Astrocyte (in vitro differentiated cells and primary cell): Measurements from ENCODE around the gene YPEL1. TPM values are rescaled to one million over a fixed set of nuclear protein-coding genes. Genes with fewer than 3 reads are reported as not detected.

Experiments
- DNase-seq: peaks from one replicate; pipeline ENCODE4 v3.0.0-alpha.2; 2010; ENCODE audit warnings: low read depth
- FAIRE-seq: peaks from 2 replicates; lab custom pipeline; 2011; peaks lifted over from hg19 to GRCh38; lab: Jason Lieb, UNC
- H2AFZ ChIP-seq: 2 replicates; pipeline ENCODE4 v1.6.0; 2012; ENCODE audit warnings: low read depth, low read length, inconsistent platforms
- H3K27ac ChIP-seq: 2 replicates; pipeline ENCODE4 v1.5.1; 2011; ENCODE audit warnings: low read depth, low read length, inconsistent platforms
- H3K27me3 ChIP-seq: 2 replicates; pipeline ENCODE4 v1.6.0; 2011; ENCODE audit warnings: low read length, inconsistent platforms; ENCODE audit not compliant: insufficient read depth
- H3K36me3 ChIP-seq: 2 replicates; pipeline ENCODE4 v1.5.1; 2011; ENCODE audit warnings: low read length, inconsistent platforms; ENCODE audit not compliant: insufficient read depth
- H3K4me1 ChIP-seq: 2 replicates; pipeline ENCODE4 v1.5.1; 2011; ENCODE audit warnings: low read length, inconsistent platforms; ENCODE audit not compliant: insufficient read depth
- H3K4me2 ChIP-seq: 2 replicates; pipeline ENCODE4 v1.6.0; 2012; ENCODE audit warnings: low read length, inconsistent platforms
- H3K4me3 ChIP-seq: 2 replicates; pipeline ENCODE4 v1.5.1; 2011; ENCODE audit warnings: low read depth, mild to moderate bottlenecking, low read length, inconsistent platforms; ENCODE audit not compliant: insufficient read depth
- H3K79me2 ChIP-seq: 2 replicates; pipeline ENCODE4 v1.6.0; 2012; ENCODE audit warnings: mild to moderate bottlenecking, low read length, inconsistent platforms; ENCODE audit not compliant: insufficient read depth
- H3K9ac ChIP-seq: 2 replicates; pipeline ENCODE4 v1.6.0; 2012; ENCODE audit warnings: mild to moderate bottlenecking, low read length, inconsistent platforms
- H3K9me3 ChIP-seq: 2 replicates; pipeline ENCODE4 v1.5.1; 2012; ENCODE audit warnings: low read depth, mild to moderate bottlenecking, low read length, inconsistent platforms; ENCODE audit not compliant: insufficient read depth
- H4K20me1 ChIP-seq: 2 replicates; pipeline ENCODE4 v1.6.0; 2012; ENCODE audit warnings: low read length, inconsistent platforms; ENCODE audit not compliant: insufficient read depth
- H3K27ac Mint-ChIP-seq: one replicate; pipeline ENCODE4 v1.8.0; 2021; ENCODE audit warnings: mild to moderate bottlenecking, mixed read lengths; ENCODE audit not compliant: unreplicated experiment
- H3K27me3 Mint-ChIP-seq: one replicate; pipeline ENCODE4 v1.8.0; 2021; ENCODE audit warnings: low read depth, mixed read lengths; ENCODE audit not compliant: unreplicated experiment
- H3K36me3 Mint-ChIP-seq: one replicate; pipeline ENCODE4 v1.8.0; 2021; ENCODE audit warnings: low read depth, mixed read lengths; ENCODE audit not compliant: unreplicated experiment
- H3K4me1 Mint-ChIP-seq: one replicate; pipeline ENCODE4 v1.8.0; 2021; ENCODE audit warnings: low read depth, mixed read lengths; ENCODE audit not compliant: unreplicated experiment
- H3K4me3 Mint-ChIP-seq: one replicate; pipeline ENCODE4 v1.8.0; 2021; ENCODE audit warnings: mild to moderate bottlenecking, moderate library complexity, mixed read lengths; ENCODE audit not compliant: unreplicated experiment
- H3K9me3 Mint-ChIP-seq: one replicate; pipeline ENCODE4 v1.8.0; 2021; ENCODE audit warnings: mild to moderate bottlenecking, mixed read lengths; ENCODE audit not compliant: unreplicated experiment
- EZH2 ChIP-seq: IDR thresholded peaks from 2 replicates; pipeline ENCODE4 v1.6.1; 2012; ENCODE audit warnings: mild to moderate bottlenecking, low read length, inconsistent platforms; ENCODE audit not compliant: insufficient read depth
- total RNA-seq: library from RNA; stranded (reverse); gene quantifications from 2 replicates; pipeline ENCODE4 v1.2.1, GENCODE V29; 2021
- TF ChIP-seq, protein P1 (sequence below): IDR thresholded peaks from 2 replicates; pipeline ENCODE4 v1.5.1; 2011; ENCODE audit warnings: low read depth, mild to moderate bottlenecking, inconsistent platforms, low read length, moderate library complexity; ENCODE audit not compliant: insufficient read depth

YPEL1 gene
- total RNA-seq, 1 donor from 2014 or later, result 0.86 TPM

GRCh38 chr22:21759646-21760376, 24.2 kb upstream of the YPEL1 start:
- Histone ChIP-seq H3K9me3 (no peaks in the 10 kb centered on the region), H4K20me1 (peaks cover 24% of the 10 kb centered on the region), H3K9ac (no peak overlapping the region), H3K4me3 (no peak overlapping the region), H3K4me2 (no peak overlapping the region), H3K79me2 (no peaks in the 10 kb centered on the region), H2AFZ (no peak overlapping the region), H3K36me3 (peaks cover 33% of the 10 kb centered on the region), H3K4me1 (peaks cover 25% of the 10 kb centered on the region), H3K27me3 (no peaks in the 10 kb centered on the region), H3K27ac (no peak overlapping the region)
- DNase-seq (no peak), FAIRE-seq (no peak)
- H3K4me1 Mint-ChIP-seq, result peaks cover 24% of the 10 kb centered on the region
- no peaks in the 10 kb centered on the region for H3K9me3 Mint-ChIP-seq
- TF ChIP-seq, protein P1, sequence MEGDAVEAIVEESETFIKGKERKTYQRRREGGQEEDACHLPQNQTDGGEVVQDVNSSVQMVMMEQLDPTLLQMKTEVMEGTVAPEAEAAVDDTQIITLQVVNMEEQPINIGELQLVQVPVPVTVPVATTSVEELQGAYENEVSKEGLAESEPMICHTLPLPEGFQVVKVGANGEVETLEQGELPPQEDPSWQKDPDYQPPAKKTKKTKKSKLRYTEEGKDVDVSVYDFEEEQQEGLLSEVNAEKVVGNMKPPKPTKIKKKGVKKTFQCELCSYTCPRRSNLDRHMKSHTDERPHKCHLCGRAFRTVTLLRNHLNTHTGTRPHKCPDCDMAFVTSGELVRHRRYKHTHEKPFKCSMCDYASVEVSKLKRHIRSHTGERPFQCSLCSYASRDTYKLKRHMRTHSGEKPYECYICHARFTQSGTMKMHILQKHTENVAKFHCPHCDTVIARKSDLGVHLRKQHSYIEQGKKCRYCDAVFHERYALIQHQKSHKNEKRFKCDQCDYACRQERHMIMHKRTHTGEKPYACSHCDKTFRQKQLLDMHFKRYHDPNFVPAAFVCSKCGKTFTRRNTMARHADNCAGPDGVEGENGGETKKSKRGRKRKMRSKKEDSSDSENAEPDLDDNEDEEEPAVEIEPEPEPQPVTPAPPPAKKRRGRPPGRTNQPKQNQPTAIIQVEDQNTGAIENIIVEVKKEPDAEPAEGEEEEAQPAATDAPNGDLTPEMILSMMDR, result no peak
- no peak for TF ChIP-seq EZH2
- peaks cover 34% of the 10 kb centered on the region for H3K36me3 Mint-ChIP-seq
- peak overlapping the region; percentile 26 for H3K27ac Mint-ChIP-seq
- no peak overlapping the region for H3K4me3 Mint-ChIP-seq
- H3K27me3 Mint-ChIP-seq, result no peaks in the 10 kb centered on the region

DNA sequence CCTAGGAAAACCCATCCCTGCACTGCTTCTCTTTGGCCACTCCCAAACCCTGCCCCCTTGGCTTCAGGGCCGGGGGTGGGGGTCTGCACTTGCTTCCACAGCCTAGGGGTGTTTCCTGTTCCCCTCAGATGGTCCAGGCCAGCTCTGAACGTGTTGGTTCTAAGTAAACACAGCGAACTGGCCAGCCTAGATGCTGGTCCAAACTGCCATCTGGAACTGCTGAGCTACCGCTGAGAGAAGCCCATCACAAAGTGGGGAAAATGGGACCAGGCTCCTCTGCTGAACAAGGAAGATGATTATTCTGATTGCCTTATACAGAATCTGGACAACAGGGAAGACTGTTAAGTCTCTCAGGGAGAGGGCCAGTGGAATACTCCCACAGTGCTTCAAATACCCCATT, 23.5 kb upstream of the YPEL1 start:
- DNase-seq (no peak), FAIRE-seq (no peak)
- H3K27me3 Mint-ChIP-seq, result no peaks in the 10 kb centered on the region
- no peak overlapping the region for H3K4me3 ChIP-seq
- H3K9me3 ChIP-seq, result no peaks in the 10 kb centered on the region
- H3K9me3 Mint-ChIP-seq, result no peaks in the 10 kb centered on the region
- H3K4me1 Mint-ChIP-seq, result peaks cover 24% of the 10 kb centered on the region
- no peak overlapping the region for H3K9ac ChIP-seq
- no peaks in the 10 kb centered on the region for H3K27me3 ChIP-seq
- no peak overlapping the region for H3K4me2 ChIP-seq
- H3K36me3 ChIP-seq, result peaks cover 28% of the 10 kb centered on the region
- no peak for TF ChIP-seq EZH2
- TF ChIP-seq, protein P1, result no peak
- H3K4me3 Mint-ChIP-seq, result no peak overlapping the region
- H3K27ac Mint-ChIP-seq, result no peak overlapping the region
- H3K79me2 ChIP-seq, result no peaks in the 10 kb centered on the region
- H3K27ac ChIP-seq, result no peak overlapping the region
- peaks cover 24% of the 10 kb centered on the region for H4K20me1 ChIP-seq
- H3K4me1 ChIP-seq, result peaks cover 30% of the 10 kb centered on the region
- H2AFZ ChIP-seq, result no peak overlapping the region
- peaks cover 33% of the 10 kb centered on the region for H3K36me3 Mint-ChIP-seq
